Calu3 (cell line): ENCODE measurements around the gene SFXN4. TPM values are rescaled to one million over a fixed set of nuclear protein-coding genes. Genes with fewer than 3 reads are reported as not detected.
"Not testable (repeated sequence)": the region's sequence is repeated elsewhere in the genome, so short reads cannot be mapped to it uniquely, and the experiment has no call there.

ENCODE experiments used
- BruUV-seq: library from RNA; stranded (reverse); fragments of 400-500 nt; replicated peaks from 2 replicates; lab custom pipeline; 2021; lab: Mats Ljungman, UMichigan
- CTCF ChIA-PET: fragments of 300-600 bp; sonication (Branson Sonifier 250); formaldehyde crosslinking; loops from one replicate; lab custom pipeline; 2022; ENCODE audit warnings: antibody characterized with exemption; lab: Charles Lee
- DNase-seq: peaks from one replicate; pipeline ENCODE4 v3.0.0; 2022
- H3K27ac Mint-ChIP-seq: one replicate; pipeline ENCODE4 v1.8.0; 2022; ENCODE audit warnings: mixed read lengths; ENCODE audit not compliant: unreplicated experiment
- H3K27me3 Mint-ChIP-seq: one replicate; pipeline ENCODE4 v1.8.0; 2022; ENCODE audit warnings: mixed read lengths; ENCODE audit not compliant: unreplicated experiment
- H3K36me3 Mint-ChIP-seq: one replicate; pipeline ENCODE4 v1.8.0; 2022; ENCODE audit warnings: mild to moderate bottlenecking, moderate library complexity, mixed read lengths; ENCODE audit not compliant: insufficient read depth, unreplicated experiment
- H3K4me1 Mint-ChIP-seq: one replicate; pipeline ENCODE4 v1.8.0; 2022; ENCODE audit warnings: mild to moderate bottlenecking, low read depth, mixed read lengths; ENCODE audit not compliant: unreplicated experiment
- H3K4me3 Mint-ChIP-seq: one replicate; pipeline ENCODE4 v1.8.0; 2022; ENCODE audit warnings: mild to moderate bottlenecking, low read depth, moderate library complexity, mixed read lengths; ENCODE audit not compliant: unreplicated experiment
- H3K9me3 Mint-ChIP-seq: one replicate; pipeline ENCODE4 v1.8.0; 2022; ENCODE audit warnings: low read depth, mixed read lengths; ENCODE audit not compliant: unreplicated experiment
- CTCF ChIP-seq: fragments of 200-600 bp; IDR thresholded peaks from one replicate; pipeline ENCODE4 v1.8.0; 2022; ENCODE audit warnings: antibody characterized with exemption; ENCODE audit not compliant: unreplicated experiment
- intact Hi-C: fragments of 100-400 bp; cut with micrococcal nuclease; formaldehyde crosslinking; loops from one replicate; pipeline ENCODE4 v1.10.0; 2022; ENCODE audit not compliant: unreplicated experiment
- total RNA-seq: library from RNA; stranded (reverse); gene quantifications from 2 replicates; pipeline ENCODE4 v1.2.3, GENCODE V29; 2022

Gene SFXN4
- total RNA-seq, 1 experiment from 2014 or later: 19.9 TPM

- Mint-ChIP-seq H3K4me3 (no peak overlapping the region), H3K27me3 (no peaks in the 10 kb centered on the region), H3K36me3 (no peaks in the 10 kb centered on the region), H3K9me3 (no peaks in the 10 kb centered on the region), H3K4me1 (no peaks in the 10 kb centered on the region), H3K27ac (peak overlapping the region; percentile 21)
- TF ChIP-seq CTCF: no peak
- CTCF ChIA-PET: interaction anchor here (1.0 kb wide), 1 partner anchor 306 kb away, joined by 3 read pairs; no protein-coding TSS in a partner anchor
- no TSS peak for BruUV-seq
- peak; percentile 8 for DNase-seq
- intact Hi-C loops: no loop called here
Observed at GRCh38 chr10:119139464-119140067, 25.9 kb downstream of the SFXN4 start.

GRCh38 chr10:119138346-119139306 is 26.9 kb downstream of the SFXN4 start:
- H3K36me3 Mint-ChIP-seq: peaks cover 5% of the 10 kb centered on the region
- no peaks in the 10 kb centered on the region for H3K27me3 Mint-ChIP-seq
- H3K27ac Mint-ChIP-seq: peak overlapping the region; percentile 21
- no peak for DNase-seq
- no TSS peak for BruUV-seq
- H3K9me3 Mint-ChIP-seq: no peaks in the 10 kb centered on the region
- H3K4me1 Mint-ChIP-seq: no peaks in the 10 kb centered on the region
- no peak for TF ChIP-seq CTCF
- H3K4me3 Mint-ChIP-seq: no peak overlapping the region
- intact Hi-C loops: no loop called here
- CTCF ChIA-PET: interaction anchor here (0.7 kb wide), 1 partner anchor 70 kb away, joined by 7 read pairs; no protein-coding TSS in a partner anchor

GRCh38 chr10:119137878-119138277 is 27.6 kb downstream of the SFXN4 start:
- H3K36me3 Mint-ChIP-seq, H3K27ac Mint-ChIP-seq, BruUV-seq, H3K27me3 Mint-ChIP-seq, H3K4me3 Mint-ChIP-seq, H3K4me1 Mint-ChIP-seq, H3K9me3 Mint-ChIP-seq, DNase-seq, intact Hi-C loops: not testable (repeated sequence)
- CTCF ChIA-PET: interaction anchor here (0.7 kb wide), 1 partner anchor 71 kb away, joined by 7 read pairs; no protein-coding TSS in a partner anchor

- DNase-seq: no peak
- no TSS peak for BruUV-seq
- H3K4me3 Mint-ChIP-seq: no peak overlapping the region
- no peaks in the 10 kb centered on the region for H3K27me3 Mint-ChIP-seq
- no peak overlapping the region for H3K27ac Mint-ChIP-seq
- TF ChIP-seq CTCF: no peak
- CTCF ChIA-PET: no interaction called here
- H3K4me1 Mint-ChIP-seq: no peaks in the 10 kb centered on the region
- peaks cover 11% of the 10 kb centered on the region for H3K36me3 Mint-ChIP-seq
- intact Hi-C loops: no loop called here
- no peaks in the 10 kb centered on the region for H3K9me3 Mint-ChIP-seq
Observed at GRCh38 chr10:119136084-119136483, 29.4 kb downstream of the SFXN4 start.
